ENCODE data around the gene VWC2L. TPM values are rescaled to one million over a fixed set of nuclear protein-coding genes. Genes with fewer than 3 reads are reported as not detected.

The VWC2L gene
- total RNA-seq, 2 donors from 2014 or later: not detected

DNA sequence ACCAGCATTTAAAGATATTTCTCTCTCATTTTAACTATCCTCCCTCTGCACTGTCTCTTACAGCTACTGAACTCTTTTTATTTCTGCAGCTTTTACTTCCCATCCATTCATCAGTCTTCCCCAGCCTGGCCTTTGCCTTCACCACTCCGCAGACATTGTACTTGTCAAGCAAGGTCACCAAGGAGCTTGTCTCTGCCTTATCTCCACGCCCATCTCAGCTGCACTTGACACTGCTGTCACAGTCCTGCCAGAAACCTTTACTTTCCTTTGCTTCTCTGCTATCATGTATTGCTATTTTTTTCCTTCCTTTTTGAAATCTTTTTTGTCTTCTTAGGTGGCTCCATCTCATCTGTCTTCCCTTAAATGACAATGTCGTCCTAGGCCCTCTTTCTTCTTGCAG, 147.0 kb downstream of the VWC2L start:
- DNase-seq: no peak
- no peaks in the 10 kb centered on the region for H3K4me1 ChIP-seq
- no peak overlapping the region for H3K4me3 ChIP-seq
- H3K27me3 ChIP-seq: no peaks in the 10 kb centered on the region
- H3K9ac ChIP-seq (ENCODE audit: low read depth in 2 of 2, low read length in 2 of 2): no peak overlapping the region
- TF ChIP-seq, protein P1, sequence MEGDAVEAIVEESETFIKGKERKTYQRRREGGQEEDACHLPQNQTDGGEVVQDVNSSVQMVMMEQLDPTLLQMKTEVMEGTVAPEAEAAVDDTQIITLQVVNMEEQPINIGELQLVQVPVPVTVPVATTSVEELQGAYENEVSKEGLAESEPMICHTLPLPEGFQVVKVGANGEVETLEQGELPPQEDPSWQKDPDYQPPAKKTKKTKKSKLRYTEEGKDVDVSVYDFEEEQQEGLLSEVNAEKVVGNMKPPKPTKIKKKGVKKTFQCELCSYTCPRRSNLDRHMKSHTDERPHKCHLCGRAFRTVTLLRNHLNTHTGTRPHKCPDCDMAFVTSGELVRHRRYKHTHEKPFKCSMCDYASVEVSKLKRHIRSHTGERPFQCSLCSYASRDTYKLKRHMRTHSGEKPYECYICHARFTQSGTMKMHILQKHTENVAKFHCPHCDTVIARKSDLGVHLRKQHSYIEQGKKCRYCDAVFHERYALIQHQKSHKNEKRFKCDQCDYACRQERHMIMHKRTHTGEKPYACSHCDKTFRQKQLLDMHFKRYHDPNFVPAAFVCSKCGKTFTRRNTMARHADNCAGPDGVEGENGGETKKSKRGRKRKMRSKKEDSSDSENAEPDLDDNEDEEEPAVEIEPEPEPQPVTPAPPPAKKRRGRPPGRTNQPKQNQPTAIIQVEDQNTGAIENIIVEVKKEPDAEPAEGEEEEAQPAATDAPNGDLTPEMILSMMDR (IDR thresholded peaks at IDR 0.05): no peak
- H3K36me3 ChIP-seq: no peaks in the 10 kb centered on the region
- no peak overlapping the region for H3K27ac ChIP-seq
- intact Hi-C loops (cut with DNase I): no loop called here
- H3K9me3 ChIP-seq: no peaks in the 10 kb centered on the region

DNA sequence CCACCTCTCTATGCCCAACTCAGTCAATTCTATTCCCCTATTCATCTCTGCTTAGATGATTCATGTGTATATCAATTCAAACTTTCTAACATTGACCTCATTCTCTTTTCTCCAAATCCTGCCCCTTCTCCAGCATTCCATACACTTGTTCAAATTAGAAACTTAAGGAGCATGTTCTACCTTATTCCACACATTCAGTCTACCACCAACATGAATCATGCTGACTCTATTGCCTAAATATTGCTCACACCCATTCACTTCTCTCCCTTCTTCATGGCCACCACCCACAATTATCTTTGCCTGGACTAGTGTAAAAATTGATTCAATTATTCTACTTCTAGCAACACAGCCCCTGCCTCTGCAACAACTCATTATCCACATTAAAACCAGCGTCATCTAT, 147.5 kb downstream of the VWC2L start:
- Histone ChIP-seq H3K36me3 (no peaks in the 10 kb centered on the region), H3K27me3 (no peaks in the 10 kb centered on the region), H3K9ac (ENCODE audit: low read depth in 2 of 2, low read length in 2 of 2) (no peak overlapping the region), H3K4me3 (no peak overlapping the region), H3K9me3 (no peaks in the 10 kb centered on the region), H3K4me1 (no peaks in the 10 kb centered on the region), H3K27ac (no peak overlapping the region)
- TF ChIP-seq, protein P1 (IDR thresholded peaks at IDR 0.05): no peak
- intact Hi-C loops (cut with DNase I): no loop called here
- DNase-seq: no peak

DNA sequence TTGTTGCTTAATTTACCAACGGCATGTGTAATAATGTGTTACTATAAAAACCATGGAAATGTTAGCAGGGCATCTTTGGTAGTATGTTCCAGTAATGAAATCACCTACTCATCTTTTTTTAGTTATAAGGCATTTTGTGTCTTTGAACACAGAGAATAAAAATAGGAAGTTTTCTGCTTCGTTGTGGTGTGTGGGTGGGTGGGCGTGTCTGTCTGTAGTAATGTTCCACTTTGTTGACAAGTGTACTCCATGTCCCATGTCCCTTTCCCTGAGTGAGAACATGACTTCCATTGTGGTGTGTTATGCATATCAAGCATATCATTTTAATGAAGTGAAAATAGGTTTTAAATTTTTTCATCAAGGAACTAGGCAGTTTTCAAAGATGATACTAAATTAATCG, 149.3 kb downstream of the VWC2L start:
- no peak overlapping the region for H3K27ac ChIP-seq
- H3K9me3 ChIP-seq: no peaks in the 10 kb centered on the region
- H3K4me1 ChIP-seq: no peaks in the 10 kb centered on the region
- no peak overlapping the region for H3K4me3 ChIP-seq
- intact Hi-C loops (cut with DNase I): no loop called here
- H3K36me3 ChIP-seq: no peaks in the 10 kb centered on the region
- no peak overlapping the region for H3K9ac ChIP-seq (ENCODE audit: low read depth in 2 of 2, low read length in 2 of 2)
- H3K27me3 ChIP-seq: no peaks in the 10 kb centered on the region
- TF ChIP-seq, protein P1 (IDR thresholded peaks at IDR 0.05): no peak
- DNase-seq: no peak

DNA sequence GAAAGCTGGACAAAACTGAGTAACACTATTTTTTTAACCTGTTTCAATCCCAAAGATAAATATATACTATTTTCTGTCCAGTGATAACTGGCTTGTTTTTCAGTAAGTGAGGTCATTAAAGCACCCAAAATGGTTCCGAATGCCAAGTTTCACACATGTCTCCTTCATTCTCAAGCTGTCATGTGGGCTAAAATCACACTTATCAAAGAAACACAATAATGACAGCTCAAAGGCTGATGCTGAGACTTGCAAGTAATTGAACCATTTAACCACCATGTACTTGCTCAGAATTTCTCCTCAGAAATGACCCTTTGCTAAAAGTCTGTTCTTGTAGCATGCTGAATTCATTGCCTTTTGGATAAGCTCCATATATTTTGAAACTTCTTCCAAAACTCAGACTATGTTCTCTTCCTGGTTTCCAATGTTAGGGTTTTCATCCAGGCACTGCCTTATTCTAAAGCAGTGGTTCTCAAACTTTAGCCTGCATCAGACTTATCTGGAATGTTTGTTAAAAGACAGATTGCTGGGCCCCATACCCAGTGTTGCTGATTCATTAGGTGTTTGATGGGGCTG, 149.8 kb downstream of the VWC2L start:
- no peaks in the 10 kb centered on the region for H3K36me3 ChIP-seq
- no peak overlapping the region for H3K27ac ChIP-seq
- intact Hi-C loops (cut with DNase I): no loop called here
- no peaks in the 10 kb centered on the region for H3K4me1 ChIP-seq
- no peak overlapping the region for H3K4me3 ChIP-seq
- no peaks in the 10 kb centered on the region for H3K9me3 ChIP-seq
- no peak overlapping the region for H3K9ac ChIP-seq (ENCODE audit: low read depth in 2 of 2, low read length in 2 of 2)
- DNase-seq: no peak
- TF ChIP-seq, protein P1 (IDR thresholded peaks at IDR 0.05): no peak
- H3K27me3 ChIP-seq: no peaks in the 10 kb centered on the region

DNA sequence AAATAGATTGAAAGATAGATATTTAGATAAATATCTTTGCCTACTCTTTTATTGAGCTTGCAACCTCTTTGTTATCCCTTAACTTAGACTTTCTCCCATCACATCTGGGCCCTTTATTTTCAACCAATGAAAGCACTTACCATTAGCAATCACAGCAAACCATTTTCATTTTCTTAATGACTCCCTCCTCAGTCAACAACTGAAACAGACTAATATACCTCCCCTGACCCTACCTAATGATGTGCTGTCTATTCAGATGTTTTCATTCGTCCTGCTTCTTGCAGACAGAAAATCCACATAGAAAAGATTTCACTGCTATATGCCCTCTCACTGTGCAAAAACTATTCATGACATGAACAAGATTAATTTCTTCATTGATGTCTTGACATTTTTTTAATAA, 154.4 kb downstream of the VWC2L start:
- no peak for DNase-seq
- intact Hi-C loops (cut with DNase I): no loop called here
- no peaks in the 10 kb centered on the region for H3K9me3 ChIP-seq
- no peaks in the 10 kb centered on the region for H3K27me3 ChIP-seq
- TF ChIP-seq, protein P1 (IDR thresholded peaks at IDR 0.05): no peak
- no peaks in the 10 kb centered on the region for H3K36me3 ChIP-seq
- no peak overlapping the region for H3K9ac ChIP-seq (ENCODE audit: low read depth in 2 of 2, low read length in 2 of 2)
- H3K4me1 ChIP-seq: peaks cover 3% of the 10 kb centered on the region
- H3K4me3 ChIP-seq: no peak overlapping the region
- no peak overlapping the region for H3K27ac ChIP-seq
